Measurements from ENCODE around the gene PROC. TPM values are rescaled to one million over a fixed set of nuclear protein-coding genes. Genes with fewer than 3 reads are reported as not detected.

PROC gene
- total RNA-seq, 1 donor from 2014 or later = not detected

DNA sequence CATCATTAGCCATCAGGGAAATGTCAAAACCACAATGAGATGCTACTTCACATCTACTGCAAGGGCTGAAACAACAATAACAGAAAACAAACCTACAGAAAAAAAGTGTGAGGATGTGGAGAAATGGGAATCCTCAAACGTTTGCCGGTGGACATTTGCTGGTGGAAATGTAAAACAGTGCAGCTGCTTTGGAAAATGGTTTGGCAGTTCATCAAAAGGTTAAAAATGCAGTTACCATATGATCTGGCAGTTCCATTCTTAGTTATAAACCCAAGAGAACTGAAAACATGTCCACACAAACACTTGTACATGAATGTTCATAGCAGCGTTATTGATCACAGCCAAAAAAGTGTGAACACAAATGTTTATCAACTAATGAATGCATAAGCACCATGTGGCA lies 44.2 kb downstream of the PROC start:
- no peak for DNase-seq (ENCODE audit: low spot score)
- H3K27me3 Mint-ChIP-seq (ENCODE audit: unreplicated experiment) = peaks cover 2% of the 10 kb centered on the region
- H3K27ac Mint-ChIP-seq (ENCODE audit: unreplicated experiment) = no peak overlapping the region
- no peak overlapping the region for H3K4me3 Mint-ChIP-seq (ENCODE audit: unreplicated experiment)
- no peaks in the 10 kb centered on the region for H3K4me1 Mint-ChIP-seq (ENCODE audit: unreplicated experiment)
- TF ChIP-seq, protein P1, sequence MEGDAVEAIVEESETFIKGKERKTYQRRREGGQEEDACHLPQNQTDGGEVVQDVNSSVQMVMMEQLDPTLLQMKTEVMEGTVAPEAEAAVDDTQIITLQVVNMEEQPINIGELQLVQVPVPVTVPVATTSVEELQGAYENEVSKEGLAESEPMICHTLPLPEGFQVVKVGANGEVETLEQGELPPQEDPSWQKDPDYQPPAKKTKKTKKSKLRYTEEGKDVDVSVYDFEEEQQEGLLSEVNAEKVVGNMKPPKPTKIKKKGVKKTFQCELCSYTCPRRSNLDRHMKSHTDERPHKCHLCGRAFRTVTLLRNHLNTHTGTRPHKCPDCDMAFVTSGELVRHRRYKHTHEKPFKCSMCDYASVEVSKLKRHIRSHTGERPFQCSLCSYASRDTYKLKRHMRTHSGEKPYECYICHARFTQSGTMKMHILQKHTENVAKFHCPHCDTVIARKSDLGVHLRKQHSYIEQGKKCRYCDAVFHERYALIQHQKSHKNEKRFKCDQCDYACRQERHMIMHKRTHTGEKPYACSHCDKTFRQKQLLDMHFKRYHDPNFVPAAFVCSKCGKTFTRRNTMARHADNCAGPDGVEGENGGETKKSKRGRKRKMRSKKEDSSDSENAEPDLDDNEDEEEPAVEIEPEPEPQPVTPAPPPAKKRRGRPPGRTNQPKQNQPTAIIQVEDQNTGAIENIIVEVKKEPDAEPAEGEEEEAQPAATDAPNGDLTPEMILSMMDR (IDR thresholded peaks at IDR 0.05; ENCODE audit: unreplicated experiment) = no peak
- no peaks in the 10 kb centered on the region for H3K36me3 Mint-ChIP-seq (ENCODE audit: low read depth, unreplicated experiment)
- H3K9me3 Mint-ChIP-seq (ENCODE audit: unreplicated experiment) = no peaks in the 10 kb centered on the region

DNA sequence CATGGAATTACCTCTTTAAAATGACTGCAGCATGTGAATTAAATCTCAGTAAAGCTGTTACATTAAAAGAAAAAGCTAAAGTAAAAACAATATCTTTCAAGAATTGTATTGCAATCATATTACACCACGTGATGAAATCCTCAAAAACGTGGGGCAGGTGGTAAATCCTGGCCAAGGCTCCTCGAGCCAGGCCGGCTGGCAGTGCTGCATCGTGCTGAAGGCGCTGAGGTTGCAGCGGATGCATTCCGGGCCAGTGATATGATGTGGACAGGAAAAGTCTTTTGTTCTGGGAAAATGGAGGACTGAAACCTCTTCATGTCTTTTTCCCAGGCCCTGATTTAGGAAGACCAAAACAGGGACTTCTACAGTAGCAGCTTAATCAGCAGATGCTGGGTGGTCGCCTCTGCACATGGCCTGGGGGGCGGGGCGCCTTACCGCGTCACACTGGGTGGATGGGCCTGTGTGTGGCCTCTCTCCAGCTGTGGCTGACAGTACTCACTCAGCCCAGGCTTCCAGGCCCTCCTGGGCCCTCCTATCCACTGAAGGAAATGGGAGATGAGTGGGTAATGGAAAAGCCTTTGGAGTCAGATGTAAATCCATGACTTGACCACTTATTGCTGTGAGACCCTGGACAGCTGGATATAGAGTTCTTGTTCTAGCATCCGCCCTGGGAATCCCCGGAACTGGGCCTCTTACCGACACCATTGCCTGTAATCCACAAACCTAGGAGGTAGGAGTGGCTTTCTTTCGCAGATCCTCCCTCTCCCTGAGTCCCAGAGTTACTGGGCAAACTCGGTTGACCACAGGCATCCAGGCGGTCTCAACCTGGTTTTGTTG lies 45.1 kb downstream of the PROC start:
- no peak overlapping the region for H3K4me3 Mint-ChIP-seq (ENCODE audit: unreplicated experiment)
- peaks cover 2% of the 10 kb centered on the region for H3K27me3 Mint-ChIP-seq (ENCODE audit: unreplicated experiment)
- H3K27ac Mint-ChIP-seq (ENCODE audit: unreplicated experiment) = no peak overlapping the region
- no peaks in the 10 kb centered on the region for H3K4me1 Mint-ChIP-seq (ENCODE audit: unreplicated experiment)
- H3K36me3 Mint-ChIP-seq (ENCODE audit: low read depth, unreplicated experiment) = peaks cover 4% of the 10 kb centered on the region
- no peak for DNase-seq (ENCODE audit: low spot score)
- no peaks in the 10 kb centered on the region for H3K9me3 Mint-ChIP-seq (ENCODE audit: unreplicated experiment)
- TF ChIP-seq, protein P1 (IDR thresholded peaks at IDR 0.05; ENCODE audit: unreplicated experiment) = no peak

DNA sequence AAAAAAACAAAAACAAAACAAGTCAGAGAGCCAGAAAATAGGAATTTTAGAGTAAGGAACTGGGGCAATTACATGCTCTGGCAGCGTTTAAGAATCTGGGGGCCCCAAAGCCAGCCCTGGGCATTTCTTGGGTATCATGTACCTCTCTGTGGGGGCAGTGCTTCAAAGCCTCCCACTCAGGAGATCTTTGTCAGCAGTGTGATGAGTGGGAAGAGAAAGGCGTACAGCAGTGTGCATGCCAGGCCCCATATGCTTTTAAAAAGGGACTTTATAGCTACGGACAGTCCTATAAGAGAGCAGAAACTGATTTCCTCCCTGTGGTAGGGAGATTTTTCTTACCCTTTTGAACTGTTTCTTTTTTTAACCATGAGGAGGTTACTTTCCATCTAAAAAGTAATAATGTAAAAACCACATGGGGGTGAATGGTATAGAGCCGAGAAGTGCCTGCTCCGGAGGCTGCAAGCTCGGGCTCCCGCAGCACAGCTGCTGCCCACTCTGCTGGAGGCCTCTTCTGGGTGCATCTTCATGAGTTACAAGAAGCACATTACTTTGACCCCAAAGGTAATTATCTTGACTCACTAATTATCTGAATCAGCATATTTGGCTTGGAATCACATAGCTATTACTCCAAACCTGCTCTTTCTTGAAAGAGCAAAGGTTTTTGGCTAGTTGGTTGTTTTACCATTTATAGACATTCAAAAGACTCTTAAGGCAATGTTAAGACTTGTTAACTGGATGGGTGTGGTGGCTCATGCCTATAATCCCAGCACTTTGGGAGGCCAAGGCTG lies 46.4 kb downstream of the PROC start:
- Mint-ChIP-seq H3K27me3 (ENCODE audit: unreplicated experiment) (peaks cover 2% of the 10 kb centered on the region), H3K4me3 (ENCODE audit: unreplicated experiment) (no peak overlapping the region), H3K4me1 (ENCODE audit: unreplicated experiment) (no peaks in the 10 kb centered on the region), H3K9me3 (ENCODE audit: unreplicated experiment) (no peaks in the 10 kb centered on the region), H3K27ac (ENCODE audit: unreplicated experiment) (no peak overlapping the region), H3K36me3 (ENCODE audit: low read depth, unreplicated experiment) (peaks cover 9% of the 10 kb centered on the region)
- TF ChIP-seq, protein P1 (IDR thresholded peaks at IDR 0.05; ENCODE audit: unreplicated experiment) = no peak
- no peak for DNase-seq (ENCODE audit: low spot score)

DNA sequence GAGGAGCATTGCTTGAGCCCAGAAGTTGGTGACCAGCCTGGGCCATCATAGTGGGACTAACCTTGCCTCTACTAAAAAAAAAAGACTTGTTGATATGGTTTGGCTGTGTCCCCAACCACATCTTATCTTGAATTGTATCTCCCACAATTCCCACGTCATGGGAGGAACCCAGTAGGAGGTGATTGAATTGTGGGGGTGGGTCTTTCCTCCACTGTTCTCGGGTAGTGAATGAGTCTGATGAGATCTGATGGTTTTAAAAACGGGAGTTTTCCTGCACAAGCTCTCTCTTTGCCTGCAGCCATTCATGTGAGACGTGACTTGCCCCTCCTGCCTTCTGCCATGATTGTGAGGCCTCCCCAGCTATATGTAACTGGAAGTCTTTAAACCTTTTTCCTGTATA lies 47.0 kb downstream of the PROC start:
- no peak for DNase-seq (ENCODE audit: low spot score)
- peaks cover 9% of the 10 kb centered on the region for H3K36me3 Mint-ChIP-seq (ENCODE audit: low read depth, unreplicated experiment)
- no peak overlapping the region for H3K4me3 Mint-ChIP-seq (ENCODE audit: unreplicated experiment)
- H3K27ac Mint-ChIP-seq (ENCODE audit: unreplicated experiment) = no peak overlapping the region
- no peaks in the 10 kb centered on the region for H3K4me1 Mint-ChIP-seq (ENCODE audit: unreplicated experiment)
- TF ChIP-seq, protein P1 (IDR thresholded peaks at IDR 0.05; ENCODE audit: unreplicated experiment) = no peak
- no peaks in the 10 kb centered on the region for H3K9me3 Mint-ChIP-seq (ENCODE audit: unreplicated experiment)
- peaks cover 2% of the 10 kb centered on the region for H3K27me3 Mint-ChIP-seq (ENCODE audit: unreplicated experiment)

DNA sequence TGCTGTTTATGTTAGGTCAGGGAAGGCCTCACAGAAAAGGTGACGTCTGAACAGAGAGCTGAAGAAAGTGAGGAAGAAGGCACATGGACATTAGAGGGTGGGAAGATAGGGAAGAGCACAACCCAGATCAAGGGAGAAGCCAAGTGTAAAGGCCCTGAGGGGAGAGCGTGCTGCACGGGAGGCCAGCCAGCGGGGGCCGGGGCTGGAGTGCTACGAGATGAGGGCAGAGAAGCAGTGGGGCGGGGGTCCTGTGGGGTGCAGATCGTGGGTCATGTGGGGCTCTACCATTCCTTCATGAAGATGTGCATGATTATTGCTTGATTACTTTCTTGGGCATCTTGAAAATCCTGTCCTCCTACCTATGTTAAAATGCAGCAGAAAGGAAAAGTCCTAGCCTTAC lies 50.8 kb downstream of the PROC start:
- peaks cover 9% of the 10 kb centered on the region for H3K36me3 Mint-ChIP-seq (ENCODE audit: low read depth, unreplicated experiment)
- DNase-seq (ENCODE audit: low spot score) = no peak
- TF ChIP-seq, protein P1 (IDR thresholded peaks at IDR 0.05; ENCODE audit: unreplicated experiment) = no peak

More for the DNA sequence above, 50.8 kb downstream of the PROC start:
- Mint-ChIP-seq H3K4me3 (ENCODE audit: unreplicated experiment) (no peak overlapping the region), H3K27me3 (ENCODE audit: unreplicated experiment) (no peaks in the 10 kb centered on the region), H3K4me1 (ENCODE audit: unreplicated experiment) (peaks cover 2% of the 10 kb centered on the region), H3K27ac (ENCODE audit: unreplicated experiment) (peak overlapping the region; percentile 22), H3K9me3 (ENCODE audit: unreplicated experiment) (no peaks in the 10 kb centered on the region)
